ENCODE results near the gene RALGPS1.

- TF ChIP-seq CTCF (IDR thresholded peaks at IDR 0.05; ENCODE audit: poor library complexity): no peak
- TF ChIP-seq EZH2phosphoT487 (IDR thresholded peaks at IDR 0.05; ENCODE audit: low read depth, severe bottlenecking, unreplicated experiment): no peak
- no peak for TF ChIP-seq EZH2 (IDR thresholded peaks at IDR 0.05; ENCODE audit: borderline replicate concordance)
These were observed 69.2 kb downstream of the RALGPS1 start for GRCh38 chr9:126983767-126984166.
